Umbilical cord (tissue), 2 donors: ENCODE data around the gene NFIB. TPM values are rescaled to one million over a fixed set of nuclear protein-coding genes. Genes with fewer than 3 reads are reported as not detected.

ENCODE experiments used
- DNase-seq: peaks from one replicate; pipeline ENCODE4 v3.0.0-alpha.2; 2015; ENCODE audit warnings: low spot score
- total RNA-seq: library from RNA; depleted of rRNA; stranded (reverse); fragments of >200 nt; gene quantifications from one replicate; pipeline ENCODE4 v1.2.3, GENCODE V29; 2014; ENCODE audit warnings: low replicate concordance; ENCODE audit not compliant: insufficient read depth

NFIB gene
- total RNA-seq, 1 donor from 2014 or later, result 33.0 TPM

GRCh38 chr9:14345354-14346230 is 31.7 kb upstream of the NFIB start:
- no peak for DNase-seq

GRCh38 chr9:14344941-14345353 is 31.0 kb upstream of the NFIB start:
- DNase-seq, result no peak

- no peak for DNase-seq
These were observed 30.1 kb upstream of the NFIB start for GRCh38 chr9:14344053-14344524.

- DNase-seq, result no peak
These were observed 29.5 kb upstream of the NFIB start for GRCh38 chr9:14343261-14344031.

- DNase-seq, result no peak
These were observed 28.8 kb upstream of the NFIB start for GRCh38 chr9:14342736-14343135.

GRCh38 chr9:14341437-14342122 is 27.6 kb upstream of the NFIB start:
- DNase-seq, result no peak

- peak; percentile 2 for DNase-seq
These were observed 27.1 kb upstream of the NFIB start for GRCh38 chr9:14340994-14341393.

GRCh38 chr9:14340219-14340873 is 26.4 kb upstream of the NFIB start:
- no peak for DNase-seq

GRCh38 chr9:14339746-14340145 is 25.8 kb upstream of the NFIB start:
- DNase-seq, result no peak

- DNase-seq, result no peak
These were observed 23.7 kb upstream of the NFIB start for GRCh38 chr9:14337615-14338014.

GRCh38 chr9:14336244-14336643 is 22.3 kb upstream of the NFIB start:
- DNase-seq, result no peak

GRCh38 chr9:14331120-14331519 is 17.2 kb upstream of the NFIB start:
- DNase-seq, result no peak

- no peak for DNase-seq
These were observed 13.1 kb upstream of the NFIB start for GRCh38 chr9:14327036-14327435.

GRCh38 chr9:14326264-14326826 is 12.4 kb upstream of the NFIB start:
- peak; percentile 40 for DNase-seq

- DNase-seq, result no peak
These were observed 11.2 kb upstream of the NFIB start for GRCh38 chr9:14325147-14325546.

- no peak for DNase-seq
These were observed 10.2 kb upstream of the NFIB start for GRCh38 chr9:14323985-14324650.

- DNase-seq, result peak; percentile 2
These were observed 9.4 kb upstream of the NFIB start for GRCh38 chr9:14323083-14323971.

GRCh38 chr9:14322211-14323082 is 8.5 kb upstream of the NFIB start:
- DNase-seq, result peak; percentile 97
